ENCODE data around the gene LY6G6D. TPM values are rescaled to one million over a fixed set of nuclear protein-coding genes. Genes with fewer than 3 reads are reported as not detected.
A peak's percentile ranks its signal among the peaks of the same experiment; 100 is the strongest.

Gene LY6G6D
- total and polyA plus RNA-seq, 2 of the 13 experiments (the other 11 are each of a cell fraction or from before 2014, with no cell fraction given) = not detected

DNA sequence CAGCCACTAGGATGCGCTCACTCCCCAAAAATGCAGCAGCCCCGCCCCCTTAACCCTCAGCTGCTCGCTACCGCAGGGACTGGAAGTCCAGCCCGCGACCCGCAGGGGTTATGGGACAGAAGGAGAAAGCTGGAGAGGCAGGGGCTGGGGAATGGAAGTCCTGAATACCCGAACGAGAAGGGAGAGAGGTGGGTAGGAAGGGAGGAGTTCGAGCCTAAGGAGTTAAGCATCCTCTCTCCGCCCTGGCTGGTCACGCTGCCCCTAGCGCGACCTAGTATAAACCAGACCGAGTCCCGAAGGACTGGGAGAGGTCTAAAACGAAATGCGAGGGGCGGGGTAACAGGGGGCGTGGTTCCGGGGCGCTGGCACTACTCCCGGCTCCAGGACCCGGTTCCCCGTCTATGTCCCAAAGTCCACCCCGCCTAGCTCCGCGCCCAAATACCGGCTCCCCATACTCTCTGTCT, 14.4 kb downstream of the LY6G6D start (continued):
- TF ChIP-seq RXRA (CRISPR knock-in tag; IDR thresholded peaks at IDR 0.05) (peak; percentile 54; the same call in 1 of the 2 replicates), ZNF782 (CRISPR knock-in tag; IDR thresholded peaks at IDR 0.05; ENCODE audit: borderline replicate concordance) (no peak), RFXANK (CRISPR knock-in tag; IDR thresholded peaks at IDR 0.05) (peak; percentile 34; the same call in 1 of the 2 replicates), CSRNP2 (CRISPR knock-in tag; conservative IDR thresholded peaks at IDR 0.05; ENCODE audit: low read depth) (no peak), SNAPC2 (CRISPR knock-in tag; IDR thresholded peaks at IDR 0.05) (0 out of 2 replicates have a peak, but pooled peaks have one; percentile 33), ZNF800 (CRISPR knock-in tag; IDR thresholded peaks at IDR 0.05) (peak; percentile 64; the same call in 1 of the 2 replicates), HOXA3 (CRISPR knock-in tag; IDR thresholded peaks at IDR 0.05) (no peak; the same call in 1 of the 2 replicates), MLX (CRISPR knock-in tag; IDR thresholded peaks at IDR 0.05) (no peak), HOXD1 (CRISPR knock-in tag; IDR thresholded peaks at IDR 0.05) (no peak), SETDB1 (CRISPR knock-in tag; IDR thresholded peaks at IDR 0.05; ENCODE audit: borderline replicate concordance) (no peak), ARNT2 (CRISPR knock-in tag; IDR thresholded peaks at IDR 0.05; ENCODE audit: low read depth) (no peak), GLI4 (CRISPR knock-in tag; IDR thresholded peaks at IDR 0.05; ENCODE audit: borderline replicate concordance) (no peak; the same call in 1 of the 2 replicates), ELF4 (CRISPR knock-in tag; IDR thresholded peaks at IDR 0.05; ENCODE audit: borderline replicate concordance) (peak; percentile 68; the same call in 1 of the 2 replicates), IRF2 (CRISPR knock-in tag; IDR thresholded peaks at IDR 0.05) (peak; percentile 57), IRX3 (CRISPR knock-in tag; IDR thresholded peaks at IDR 0.05; ENCODE audit: borderline replicate concordance, low read depth) (no peak), SPEN (CRISPR knock-in tag; IDR thresholded peaks at IDR 0.05; ENCODE audit: low read depth) (peak; percentile 56; the same call in 1 of the 2 replicates), KDM3A (CRISPR knock-in tag; IDR thresholded peaks at IDR 0.05; ENCODE audit: low read depth) (peak; percentile 93), GTF2F1 (IDR thresholded peaks at IDR 0.05; ENCODE audit: low read length) (no peak), CHD4 (IDR thresholded peaks at IDR 0.05; ENCODE audit: borderline replicate concordance, low read length) (no peak), ZNF263 (CRISPR knock-in tag; IDR thresholded peaks at IDR 0.05) (peak; percentile 42; the same call in 1 of the 2 replicates)
- TF ChIP-seq, protein P1, sequence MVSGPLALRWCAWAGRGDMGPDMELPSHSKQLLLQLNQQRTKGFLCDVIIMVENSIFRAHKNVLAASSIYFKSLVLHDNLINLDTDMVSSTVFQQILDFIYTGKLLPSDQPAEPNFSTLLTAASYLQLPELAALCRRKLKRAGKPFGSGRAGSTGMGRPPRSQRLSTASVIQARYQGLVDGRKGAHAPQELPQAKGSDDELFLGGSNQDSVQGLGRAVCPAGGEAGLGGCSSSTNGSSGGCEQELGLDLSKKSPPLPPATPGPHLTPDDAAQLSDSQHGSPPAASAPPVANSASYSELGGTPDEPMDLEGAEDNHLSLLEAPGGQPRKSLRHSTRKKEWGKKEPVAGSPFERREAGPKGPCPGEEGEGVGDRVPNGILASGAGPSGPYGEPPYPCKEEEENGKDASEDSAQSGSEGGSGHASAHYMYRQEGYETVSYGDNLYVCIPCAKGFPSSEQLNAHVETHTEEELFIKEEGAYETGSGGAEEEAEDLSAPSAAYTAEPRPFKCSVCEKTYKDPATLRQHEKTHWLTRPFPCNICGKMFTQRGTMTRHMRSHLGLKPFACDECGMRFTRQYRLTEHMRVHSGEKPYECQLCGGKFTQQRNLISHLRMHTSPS (CRISPR knock-in tag; IDR thresholded peaks at IDR 0.05; ENCODE audit: low read depth) = no peak
- TF ChIP-seq, protein P2, sequence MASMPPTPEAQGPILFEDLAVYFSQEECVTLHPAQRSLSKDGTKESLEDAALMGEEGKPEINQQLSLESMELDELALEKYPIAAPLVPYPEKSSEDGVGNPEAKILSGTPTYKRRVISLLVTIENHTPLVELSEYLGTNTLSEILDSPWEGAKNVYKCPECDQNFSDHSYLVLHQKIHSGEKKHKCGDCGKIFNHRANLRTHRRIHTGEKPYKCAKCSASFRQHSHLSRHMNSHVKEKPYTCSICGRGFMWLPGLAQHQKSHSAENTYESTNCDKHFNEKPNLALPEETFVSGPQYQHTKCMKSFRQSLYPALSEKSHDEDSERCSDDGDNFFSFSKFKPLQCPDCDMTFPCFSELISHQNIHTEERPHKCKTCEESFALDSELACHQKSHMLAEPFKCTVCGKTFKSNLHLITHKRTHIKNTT (CRISPR knock-in tag; IDR thresholded peaks at IDR 0.05) = no peak
- TF ChIP-seq, protein P3, sequence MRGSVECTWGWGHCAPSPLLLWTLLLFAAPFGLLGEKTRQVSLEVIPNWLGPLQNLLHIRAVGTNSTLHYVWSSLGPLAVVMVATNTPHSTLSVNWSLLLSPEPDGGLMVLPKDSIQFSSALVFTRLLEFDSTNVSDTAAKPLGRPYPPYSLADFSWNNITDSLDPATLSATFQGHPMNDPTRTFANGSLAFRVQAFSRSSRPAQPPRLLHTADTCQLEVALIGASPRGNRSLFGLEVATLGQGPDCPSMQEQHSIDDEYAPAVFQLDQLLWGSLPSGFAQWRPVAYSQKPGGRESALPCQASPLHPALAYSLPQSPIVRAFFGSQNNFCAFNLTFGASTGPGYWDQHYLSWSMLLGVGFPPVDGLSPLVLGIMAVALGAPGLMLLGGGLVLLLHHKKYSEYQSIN (CRISPR knock-in tag; IDR thresholded peaks at IDR 0.05; ENCODE audit: borderline replicate concordance) = no peak

Data from HepG2 (cell line).